Loucy (cell line): Measurements from ENCODE around the gene ANXA6.

ENCODE experiments used
- H2AFZ ChIP-seq: fragments of 200-600 bp; sonication (generic); 2 replicates; pipeline ENCODE4 v1.6.0; 2016; ENCODE audit warnings: antibody characterized with exemption, mild to moderate bottlenecking, low read length, moderate library complexity
- H3F3A ChIP-seq: fragments of 200-600 bp; 2 replicates; pipeline ENCODE4 v1.6.0; 2016; ENCODE audit warnings: antibody characterized with exemption, low read depth, mild to moderate bottlenecking
- H3K27me3 ChIP-seq: fragments of 200-600 bp; sonication (generic); 2 replicates; pipeline ENCODE4 v1.6.1; 2014; ENCODE audit warnings: low read length, mild to moderate bottlenecking; ENCODE audit not compliant: insufficient read depth, poor library complexity, severe bottlenecking
- H3K36me3 ChIP-seq: fragments of 200-600 bp; sonication (generic); 2 replicates; pipeline ENCODE4 v1.6.1; 2016; ENCODE audit warnings: low read length; ENCODE audit not compliant: insufficient read depth
- H3K4me1 ChIP-seq: fragments of 200-600 bp; sonication (generic); 2 replicates; pipeline ENCODE4 v1.5.1; 2014; ENCODE audit warnings: low read length, mild to moderate bottlenecking; ENCODE audit not compliant: insufficient read depth, poor library complexity, severe bottlenecking
- H3K4me2 ChIP-seq: fragments of 200-600 bp; sonication (generic); 2 replicates; pipeline ENCODE4 v1.6.0; 2014; ENCODE audit warnings: antibody characterized with exemption, low read length, low read depth, mild to moderate bottlenecking; ENCODE audit not compliant: poor library complexity, severe bottlenecking
- H3K4me3 ChIP-seq: fragments of 200-600 bp; sonication (generic); 2 replicates; pipeline ENCODE4 v1.5.1; 2014; ENCODE audit warnings: low read length, mild to moderate bottlenecking, mixed read lengths; ENCODE audit not compliant: poor library complexity, severe bottlenecking
- H3K79me2 ChIP-seq: fragments of 200-600 bp; sonication (generic); 2 replicates; pipeline ENCODE4 v1.6.1; 2014; ENCODE audit warnings: low read length; ENCODE audit not compliant: insufficient read depth
- H3K9ac ChIP-seq: fragments of 200-600 bp; sonication (generic); 2 replicates; pipeline ENCODE4 v1.6.0; 2014; ENCODE audit warnings: mild to moderate bottlenecking, low read depth, low read length, moderate library complexity; ENCODE audit not compliant: poor library complexity, severe bottlenecking
- H3K9me2 ChIP-seq: fragments of 200-600 bp; sonication (generic); replicated peaks from 2 replicates; pipeline ENCODE4 v1.6.1; 2016; ENCODE audit warnings: low read depth, low read length, mixed read lengths
- H3K9me3 ChIP-seq: fragments of 200-600 bp; sonication (generic); 2 replicates; pipeline ENCODE4 v1.6.1; 2014; ENCODE audit warnings: mild to moderate bottlenecking, antibody characterized with exemption, low read length, low read depth; ENCODE audit not compliant: insufficient read depth
- H4K20me1 ChIP-seq: fragments of 200-600 bp; sonication (generic); 2 replicates; pipeline ENCODE4 v1.6.0; 2014; ENCODE audit warnings: antibody characterized with exemption, low read length, mild to moderate bottlenecking; ENCODE audit not compliant: insufficient read depth, poor library complexity, severe bottlenecking
- EZH2phosphoT487 ChIP-seq: fragments of 200-600 bp; IDR thresholded peaks from 2 replicates; pipeline ENCODE4 v1.6.1; 2018; ENCODE audit warnings: antibody characterized with exemption, mild to moderate bottlenecking, moderate library complexity, borderline replicate concordance
- TF ChIP-seq, protein P1 (sequence below): fragments of 200-600 bp; sonication (generic); conservative IDR thresholded peaks from 2 replicates; pipeline ENCODE4 v1.5.1; 2014; ENCODE audit warnings: mild to moderate bottlenecking, antibody characterized with exemption, low read length

ANXA6 gene

DNA sequence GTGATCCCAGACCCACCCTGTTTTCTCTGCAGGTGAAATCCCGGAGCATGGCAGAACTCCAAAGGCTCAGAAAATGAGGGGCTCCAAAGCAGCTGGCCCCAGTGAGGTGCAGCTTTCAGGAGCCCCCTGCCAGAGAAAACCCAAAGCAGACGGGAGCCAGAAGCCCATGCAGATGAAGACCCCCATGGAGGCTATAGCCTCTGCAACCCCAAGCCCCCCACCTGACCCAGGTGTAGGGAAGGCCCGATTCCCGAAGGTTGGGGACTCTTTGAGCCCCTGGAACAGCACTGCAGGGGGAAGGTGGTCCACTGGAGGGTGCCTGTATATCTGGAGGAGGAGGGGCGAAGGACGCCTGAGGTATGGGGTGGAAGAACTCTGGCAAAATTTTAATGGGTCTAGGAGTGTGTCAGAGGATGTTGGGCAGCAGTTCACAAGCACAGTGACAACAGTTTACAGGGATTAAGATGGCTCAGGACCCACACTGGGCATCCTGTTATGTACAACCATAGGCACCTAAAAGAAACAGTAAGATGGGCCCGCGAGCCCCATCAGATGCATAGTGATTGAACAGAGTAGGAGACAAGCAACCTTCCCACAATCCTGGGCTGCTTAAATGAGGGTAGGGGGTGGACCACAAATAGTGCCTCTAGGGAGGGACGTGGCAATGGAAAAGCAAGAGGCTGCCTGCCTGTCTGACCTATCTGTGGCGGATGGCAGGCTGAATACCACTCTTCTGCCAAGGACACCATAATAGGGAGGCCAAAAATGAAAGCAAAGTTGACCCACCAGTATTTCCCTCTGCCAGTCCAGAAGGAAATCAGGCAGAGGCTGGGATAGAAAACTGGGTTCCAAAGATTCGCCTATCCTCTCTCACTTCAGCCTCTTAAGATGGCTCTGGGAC lies 16.4 kb upstream of the ANXA6 start:
- Histone ChIP-seq H3K79me2 (no peaks in the 10 kb centered on the region), H4K20me1 (no peaks in the 10 kb centered on the region), H3K9ac (no peak overlapping the region), H3K4me2 (no peak overlapping the region), H3K4me3 (no peak overlapping the region), H3K27me3 (no peaks in the 10 kb centered on the region), H3K9me3 (no peaks in the 10 kb centered on the region), H3F3A (no peaks in the 10 kb centered on the region), H3K9me2 (no peaks in the 10 kb centered on the region), H3K36me3 (peaks cover 5% of the 10 kb centered on the region; the same call in 1 of the 2 replicates), H3K4me1 (no peaks in the 10 kb centered on the region), H2AFZ (no peak overlapping the region)
- TF ChIP-seq, protein P1, sequence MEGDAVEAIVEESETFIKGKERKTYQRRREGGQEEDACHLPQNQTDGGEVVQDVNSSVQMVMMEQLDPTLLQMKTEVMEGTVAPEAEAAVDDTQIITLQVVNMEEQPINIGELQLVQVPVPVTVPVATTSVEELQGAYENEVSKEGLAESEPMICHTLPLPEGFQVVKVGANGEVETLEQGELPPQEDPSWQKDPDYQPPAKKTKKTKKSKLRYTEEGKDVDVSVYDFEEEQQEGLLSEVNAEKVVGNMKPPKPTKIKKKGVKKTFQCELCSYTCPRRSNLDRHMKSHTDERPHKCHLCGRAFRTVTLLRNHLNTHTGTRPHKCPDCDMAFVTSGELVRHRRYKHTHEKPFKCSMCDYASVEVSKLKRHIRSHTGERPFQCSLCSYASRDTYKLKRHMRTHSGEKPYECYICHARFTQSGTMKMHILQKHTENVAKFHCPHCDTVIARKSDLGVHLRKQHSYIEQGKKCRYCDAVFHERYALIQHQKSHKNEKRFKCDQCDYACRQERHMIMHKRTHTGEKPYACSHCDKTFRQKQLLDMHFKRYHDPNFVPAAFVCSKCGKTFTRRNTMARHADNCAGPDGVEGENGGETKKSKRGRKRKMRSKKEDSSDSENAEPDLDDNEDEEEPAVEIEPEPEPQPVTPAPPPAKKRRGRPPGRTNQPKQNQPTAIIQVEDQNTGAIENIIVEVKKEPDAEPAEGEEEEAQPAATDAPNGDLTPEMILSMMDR: no peak
- TF ChIP-seq EZH2phosphoT487: no peak

DNA sequence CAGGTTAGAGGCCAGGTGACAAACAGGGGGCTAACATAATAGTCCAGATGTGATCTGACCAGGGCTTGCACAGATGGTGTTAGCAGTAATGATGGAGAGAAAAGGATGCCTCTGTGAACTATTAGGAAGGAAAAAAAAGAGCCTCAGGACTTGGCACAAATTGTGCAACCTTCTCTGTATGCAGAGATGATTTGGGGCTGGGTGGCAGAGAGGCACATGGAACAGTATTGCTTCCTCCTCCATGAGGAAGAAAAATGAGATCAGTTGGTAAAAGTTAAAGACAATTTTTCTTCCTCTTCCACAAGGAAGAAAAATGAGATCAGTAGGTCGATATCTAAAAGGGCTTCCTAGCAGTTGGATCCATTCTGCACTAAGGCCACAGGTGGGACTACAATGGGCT lies 13.9 kb upstream of the ANXA6 start:
- Histone ChIP-seq H3K9me2 (no peaks in the 10 kb centered on the region), H3K36me3 (no peaks in the 10 kb centered on the region), H3K4me1 (no peaks in the 10 kb centered on the region), H3K79me2 (no peaks in the 10 kb centered on the region), H4K20me1 (no peaks in the 10 kb centered on the region), H3F3A (no peaks in the 10 kb centered on the region), H3K4me2 (no peak overlapping the region), H3K4me3 (no peak overlapping the region), H3K27me3 (no peaks in the 10 kb centered on the region), H3K9ac (no peak overlapping the region), H2AFZ (no peak overlapping the region), H3K9me3 (no peaks in the 10 kb centered on the region)
- TF ChIP-seq, protein P1: no peak
- TF ChIP-seq EZH2phosphoT487: no peak

DNA sequence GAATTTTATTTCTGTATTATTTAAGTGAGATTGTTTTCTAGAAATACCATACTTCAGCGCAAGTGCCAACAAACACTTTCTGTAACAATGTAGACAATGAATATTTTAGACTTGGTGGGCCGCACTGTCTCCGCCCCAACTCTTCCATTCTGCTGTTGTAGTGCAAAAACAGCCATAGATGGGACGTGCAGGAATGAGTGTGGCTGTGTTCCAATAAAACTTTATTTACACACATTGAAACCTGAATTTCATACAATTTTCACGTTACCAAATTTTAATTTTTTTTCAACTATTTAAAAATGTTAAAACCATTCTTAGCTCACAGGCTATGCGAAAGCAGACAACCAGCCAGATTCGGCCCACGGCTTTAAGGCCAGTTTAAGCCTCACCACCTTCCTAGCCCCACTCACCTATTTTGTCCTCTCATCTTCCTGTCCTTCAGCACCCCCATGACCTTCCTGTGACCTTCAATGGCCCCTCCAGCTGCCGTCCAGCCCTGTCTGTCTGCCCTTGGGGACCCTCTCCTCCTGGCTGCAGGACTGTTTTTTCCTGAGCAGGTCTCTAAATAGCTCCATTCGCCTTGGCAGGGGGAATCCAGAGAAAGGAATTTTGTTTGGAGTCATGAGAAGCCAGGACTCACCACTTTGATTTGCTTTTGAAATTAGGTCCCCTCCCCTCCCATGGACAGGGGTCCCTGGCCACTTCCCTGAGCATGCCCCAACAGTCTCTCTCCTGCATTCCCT lies 11.2 kb upstream of the ANXA6 start:
- Histone ChIP-seq H2AFZ (no peak overlapping the region), H3K27me3 (no peaks in the 10 kb centered on the region), H3K9me2 (no peaks in the 10 kb centered on the region), H3K9ac (no peak overlapping the region), H3K4me2 (no peak overlapping the region), H3K4me1 (peaks cover 3% of the 10 kb centered on the region), H3K4me3 (no peak overlapping the region), H3F3A (no peaks in the 10 kb centered on the region), H4K20me1 (no peaks in the 10 kb centered on the region), H3K36me3 (no peaks in the 10 kb centered on the region), H3K79me2 (no peaks in the 10 kb centered on the region), H3K9me3 (no peaks in the 10 kb centered on the region)
- no peak for TF ChIP-seq EZH2phosphoT487
- TF ChIP-seq, protein P1: no peak
